ENCODE measurements around the gene EVA1A. TPM values are rescaled to one million over a fixed set of nuclear protein-coding genes. Genes with fewer than 3 reads are reported as not detected.
A peak's percentile ranks its signal among the peaks of the same experiment; 100 is the strongest.

Gene EVA1A
- total RNA-seq, 8 experiments from 2014 or later = 0.36 to 9.0 (median 3.8) TPM

DNA sequence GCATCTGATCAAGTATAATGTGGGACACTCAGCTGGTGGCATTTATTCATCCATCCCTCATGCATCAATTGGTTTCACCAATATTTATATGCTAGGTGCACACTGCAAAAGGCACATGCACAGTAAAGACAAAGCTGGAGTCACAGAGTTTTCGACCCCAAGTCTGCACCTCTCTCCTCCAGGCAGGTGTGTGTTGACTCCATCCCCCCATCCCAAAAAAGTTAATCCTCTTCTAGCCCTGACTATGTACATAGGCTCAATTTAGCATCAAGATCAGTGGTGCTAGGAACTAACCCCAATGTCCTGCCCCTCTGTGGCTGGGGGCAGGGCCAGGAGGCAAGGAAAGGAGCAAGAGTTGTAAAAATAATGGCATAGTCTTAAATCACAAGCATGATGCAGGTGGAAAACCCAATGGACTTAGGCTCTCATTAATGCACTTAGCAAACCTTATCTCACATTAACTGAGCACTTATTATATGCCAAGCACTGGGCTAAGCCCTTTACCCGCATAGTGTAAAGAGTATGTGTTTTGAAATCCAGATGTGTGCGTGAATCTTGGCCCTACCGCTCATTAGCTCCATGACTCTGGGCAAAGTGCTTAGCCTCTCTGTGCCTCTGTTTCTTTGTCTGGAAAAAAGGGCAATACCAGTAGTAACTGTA is 3.1 kb downstream of the EVA1A start:
- no peak overlapping the region for H3K4me3 ChIP-seq
- ATAC-seq (replicated peaks in 6 of 8) = no peak
- peaks cover 10 to 18% of the 10 kb centered on the region in 2 donors for H3K4me1 ChIP-seq (replicated peaks in 1 of 2)
- in situ Hi-C loops (cut with MboI; ENCODE audit: low pct_unique_long_range_greater_than_20kb in 2 of 9, low sequenced_read_pairs in 9 of 9, unreplicated experiment in 9 of 9) = no loop called here
- WGBS, 10 experiments = 93 to 100% (median 100%) methylated on average over 1 to 4 of the region's 4 CpGs; no CpG with 5 or more reads in 4 of the 10 experiments
- H3K27ac ChIP-seq = no peak overlapping the region

DNA sequence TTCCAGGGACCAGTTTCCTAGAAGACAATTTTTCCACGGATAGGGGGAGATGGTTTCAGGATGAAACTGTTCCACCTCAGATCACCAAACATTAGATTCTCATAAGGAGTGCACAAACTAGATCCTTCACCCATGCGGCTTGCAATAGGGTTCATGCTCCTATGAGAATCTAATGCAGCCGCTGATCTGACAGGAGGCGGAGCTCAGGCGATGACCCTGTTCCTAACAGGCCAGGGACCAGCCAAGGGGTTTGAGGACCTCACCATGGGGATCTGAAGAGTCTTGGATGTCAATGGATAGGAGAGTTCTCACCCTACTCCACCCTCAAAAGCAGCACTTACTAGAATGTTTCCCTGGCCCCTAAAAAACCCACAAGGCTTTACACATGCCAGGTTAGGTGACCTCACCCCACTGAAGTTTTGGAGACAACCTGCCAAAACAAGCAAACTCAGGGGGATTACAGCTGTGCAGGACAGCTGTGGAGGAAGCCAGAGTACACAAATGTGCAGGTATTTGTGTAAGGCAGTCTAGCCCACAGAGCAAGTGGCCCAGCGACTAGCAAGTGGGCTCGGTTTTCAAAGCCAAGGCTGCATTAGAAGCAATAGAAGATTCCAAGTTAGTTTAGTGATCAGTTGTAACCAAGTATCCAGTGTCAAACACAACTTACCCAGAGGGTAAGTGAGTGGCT is 3.9 kb downstream of the EVA1A start:
- in situ Hi-C loops (cut with MboI; ENCODE audit: low pct_unique_long_range_greater_than_20kb in 2 of 9, low sequenced_read_pairs in 9 of 9, unreplicated experiment in 9 of 9) = no loop called here
- 80 to 100% (median 91%) methylated on average over 2 to 7 of the region's 7 CpGs; no CpG with 5 or more reads in 2 of the 10 experiments for WGBS, 10 experiments

DNA sequence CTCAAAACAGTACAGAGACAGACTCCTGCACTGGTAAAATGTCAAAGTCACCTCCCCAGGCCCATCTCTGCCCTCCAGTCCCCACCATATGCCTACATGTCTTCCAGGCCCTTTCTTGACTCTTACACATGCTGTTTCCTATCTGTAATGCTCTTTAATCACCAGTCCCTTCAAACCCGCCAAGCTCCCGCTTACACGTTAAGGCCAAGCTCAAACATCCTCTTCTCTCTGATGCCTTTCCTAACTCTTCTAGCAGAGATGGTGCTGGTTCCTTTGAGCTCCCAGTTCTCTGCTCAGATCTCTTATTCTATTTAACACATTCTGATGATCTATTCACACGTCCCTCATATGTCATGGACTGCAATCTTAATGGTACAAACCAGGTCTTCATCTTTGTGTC is 5.0 kb downstream of the EVA1A start:
- WGBS, 10 experiments = 50 to 100% (median 84%) methylated on average over 2 to 4 of the region's 4 CpGs; no CpG with 5 or more reads in 4 of the 10 experiments
- in situ Hi-C loops (cut with MboI; ENCODE audit: low pct_unique_long_range_greater_than_20kb in 2 of 9, low sequenced_read_pairs in 9 of 9, unreplicated experiment in 9 of 9) = no loop called here
- Histone ChIP-seq H3K4me3 (no peak overlapping the region), H3K4me1 (replicated peaks in 1 of 2) (peaks cover 0 to 11% of the 10 kb centered on the region in 2 donors), H3K27ac (no peak overlapping the region)
- no peak for ATAC-seq (replicated peaks in 6 of 8)

More for the DNA sequence above, 3.9 kb downstream of the EVA1A start:
- no peak overlapping the region for H3K4me3 ChIP-seq
- ATAC-seq (replicated peaks in 6 of 8) = no peak
- H3K4me1 ChIP-seq (replicated peaks in 1 of 2) = peaks cover 7 to 18% of the 10 kb centered on the region in 2 donors
- no peak overlapping the region for H3K27ac ChIP-seq

DNA sequence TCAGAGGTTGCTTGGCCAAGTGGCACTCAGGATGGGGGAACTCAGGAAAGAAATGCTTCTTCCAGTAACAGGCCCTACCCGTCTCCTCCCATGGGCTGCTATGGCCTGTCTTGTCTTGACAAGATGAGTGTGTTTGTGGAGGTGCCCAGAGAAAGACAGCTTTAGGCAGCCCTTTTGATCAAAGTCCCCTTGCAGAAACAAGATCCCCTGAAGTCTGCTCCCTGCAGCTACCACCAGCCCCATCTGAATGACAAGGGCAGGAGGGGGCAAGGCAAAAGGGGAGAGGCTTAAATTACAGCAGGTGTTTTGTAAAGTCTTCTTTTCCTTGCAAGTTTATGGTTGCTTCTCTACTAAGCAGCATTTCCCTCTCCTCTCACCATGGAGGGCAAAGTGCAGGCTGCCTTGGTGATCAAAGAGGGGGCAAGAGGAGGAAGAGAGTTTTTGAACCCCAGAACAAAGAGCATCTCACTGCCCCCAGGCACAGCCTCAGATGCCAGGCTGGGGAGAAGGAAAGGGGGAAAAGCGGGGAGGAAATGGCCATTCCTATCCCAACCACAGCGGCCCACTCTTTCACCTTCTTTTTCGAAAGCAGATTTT is 6.7 kb downstream of the EVA1A start:
- Histone ChIP-seq H3K4me3 (no peak overlapping the region), H3K27ac (no peak overlapping the region), H3K4me1 (replicated peaks in 1 of 2) (peaks cover 0 to 9% of the 10 kb centered on the region in 2 donors)
- ATAC-seq (replicated peaks in 6 of 8) = no peak
- WGBS, 10 experiments = 71 to 100% (median 80%) methylated on average over 1 to 3 of the region's 4 CpGs; no CpG with 5 or more reads in 6 of the 10 experiments
- in situ Hi-C loops (cut with MboI; ENCODE audit: low pct_unique_long_range_greater_than_20kb in 2 of 9, low sequenced_read_pairs in 9 of 9, unreplicated experiment in 9 of 9) = no loop called here

DNA sequence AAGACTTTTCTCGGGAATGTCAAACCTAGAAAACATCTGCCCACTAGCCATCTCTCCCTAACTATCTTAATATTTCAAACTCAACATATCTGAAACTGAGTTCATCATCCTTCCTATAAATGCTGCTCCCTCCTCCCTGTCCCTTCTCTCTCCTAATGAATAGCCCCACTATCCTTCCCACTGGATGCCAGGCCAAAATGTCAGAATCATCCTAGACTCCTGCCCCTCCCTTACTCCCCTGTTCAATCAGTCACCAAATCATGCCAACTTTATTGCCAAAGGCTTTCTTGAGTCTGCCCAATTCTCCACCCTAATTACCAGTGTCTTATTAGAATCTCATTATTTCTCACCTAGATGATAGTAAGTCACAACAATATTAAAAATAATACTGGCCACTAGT is 8.5 kb downstream of the EVA1A start:
- no peak overlapping the region for H3K27ac ChIP-seq
- peaks cover 0 to 9% of the 10 kb centered on the region in 2 donors for H3K4me1 ChIP-seq (replicated peaks in 1 of 2)
- in situ Hi-C loops (cut with MboI; ENCODE audit: low pct_unique_long_range_greater_than_20kb in 2 of 9, low sequenced_read_pairs in 9 of 9, unreplicated experiment in 9 of 9) = no loop called here
- H3K4me3 ChIP-seq = no peak overlapping the region
- WGBS, 10 experiments = 22 to 100% (median 76%) methylated on average over 1 of the region's 1 CpG; no CpG with 5 or more reads in 2 of the 10 experiments
- ATAC-seq (replicated peaks in 6 of 8) = no peak

DNA sequence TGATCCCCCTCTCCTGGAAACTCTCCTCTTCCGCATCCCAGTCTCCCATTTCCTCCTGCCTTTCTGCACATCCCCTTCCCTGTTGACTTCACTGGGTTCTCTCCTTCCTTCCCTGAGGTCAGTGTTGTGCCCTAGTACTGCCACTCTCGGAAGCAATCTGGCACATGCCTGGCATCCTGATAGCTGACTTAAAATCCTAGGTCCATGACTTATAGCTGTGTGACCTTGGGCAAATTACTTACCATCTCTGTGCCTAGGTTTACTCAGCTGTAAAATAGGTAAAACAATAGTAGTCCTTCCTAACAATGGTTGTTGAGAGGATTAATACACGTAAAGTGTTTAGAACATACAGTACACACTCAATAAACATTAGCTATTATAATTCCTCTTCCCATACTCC is 9.3 kb downstream of the EVA1A start:
- Histone ChIP-seq H3K4me3 (no peak overlapping the region), H3K4me1 (replicated peaks in 1 of 2) (peaks cover 0 to 10% of the 10 kb centered on the region in 2 donors), H3K27ac (no peak overlapping the region)
- ATAC-seq (replicated peaks in 6 of 8) = no peak
- WGBS, 10 experiments = 67 to 100% (median 100%) methylated on average over 1 to 3 of the region's 3 CpGs; no CpG with 5 or more reads in 1 of the 10 experiments
- in situ Hi-C loops (cut with MboI; ENCODE audit: low pct_unique_long_range_greater_than_20kb in 2 of 9, low sequenced_read_pairs in 9 of 9, unreplicated experiment in 9 of 9) = no loop called here

DNA sequence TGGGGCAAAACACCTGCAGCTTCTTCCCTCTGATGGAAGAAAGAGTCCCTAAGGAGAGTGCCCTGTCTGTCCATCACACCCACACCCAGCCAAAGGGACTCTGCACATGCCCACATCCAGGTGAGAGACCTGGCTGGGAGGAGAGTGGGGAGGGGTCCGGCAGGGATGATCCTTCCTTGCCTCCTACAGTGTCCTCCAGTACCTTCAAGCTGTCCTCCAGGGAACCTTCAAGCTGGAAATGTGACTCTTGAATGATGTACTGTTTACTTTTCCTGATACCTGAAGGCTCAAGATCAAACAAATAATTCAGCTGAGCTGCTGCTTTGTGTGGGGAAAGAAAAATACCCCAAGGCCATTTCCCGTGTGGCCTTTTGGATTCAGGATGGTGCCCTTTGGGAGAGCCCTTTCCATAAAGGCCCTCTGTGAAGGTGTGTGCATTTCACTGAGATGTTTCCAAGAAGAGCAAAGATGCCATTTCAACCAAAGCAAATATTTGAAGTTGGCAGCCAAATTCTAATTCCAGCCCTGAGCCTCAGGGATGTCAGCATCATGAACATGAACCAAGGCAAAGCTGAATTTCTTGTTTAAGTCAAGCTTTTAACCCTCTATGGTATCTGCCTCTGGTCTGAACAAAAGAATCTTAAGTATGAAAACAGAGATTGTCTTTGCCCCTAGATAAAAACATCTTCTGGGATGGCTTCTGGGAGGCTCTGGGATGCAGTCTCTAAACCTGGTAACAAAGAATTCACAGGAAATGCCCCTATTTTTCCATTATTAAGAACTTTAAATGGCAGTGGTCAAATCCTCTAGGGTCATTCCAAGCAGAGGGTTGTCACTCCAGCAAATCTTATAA is 11.1 kb downstream of the EVA1A start:
- WGBS, 10 experiments = 100% methylated on average over 1 of the region's 2 CpGs; no CpG with 5 or more reads in 8 of the 10 experiments
- no peak for ATAC-seq (replicated peaks in 6 of 8)
- in situ Hi-C loops (cut with MboI; ENCODE audit: low pct_unique_long_range_greater_than_20kb in 2 of 9, low sequenced_read_pairs in 9 of 9, unreplicated experiment in 9 of 9) = no loop called here

DNA sequence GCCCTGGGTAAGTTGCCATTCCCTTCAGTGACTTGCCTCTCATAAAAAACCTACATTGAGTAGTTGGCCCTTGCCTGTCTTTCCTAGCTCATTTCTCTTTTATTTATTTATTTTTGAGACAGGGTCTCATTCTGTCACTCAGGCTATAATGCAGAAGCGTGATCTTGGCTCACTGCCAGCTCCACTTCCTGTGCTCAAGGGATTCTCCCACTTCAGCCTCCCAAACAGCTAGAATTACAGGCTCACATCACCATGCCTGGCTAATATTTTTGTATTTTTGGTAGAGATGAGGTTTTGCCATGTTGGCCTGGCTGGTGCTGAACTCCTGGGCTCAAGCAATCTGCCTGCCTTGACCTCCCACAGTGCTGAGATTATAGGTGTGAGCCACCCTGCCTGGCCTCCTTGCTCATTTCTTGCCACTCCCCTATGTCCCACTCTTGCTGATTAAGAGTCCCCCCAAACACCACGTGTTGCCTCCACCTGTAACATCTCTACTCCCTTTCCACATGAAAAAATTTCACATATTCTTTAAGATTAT is 12.6 kb downstream of the EVA1A start:
- peak in 2 of 8 experiments; percentile 9 to 11 for ATAC-seq (replicated peaks in 6 of 8)

More for the DNA sequence above, 11.1 kb downstream of the EVA1A start:
- Histone ChIP-seq H3K27ac (no peak overlapping the region), H3K4me3 (no peak overlapping the region), H3K4me1 (replicated peaks in 1 of 2) (peaks cover 4 to 6% of the 10 kb centered on the region in 2 donors)

DNA sequence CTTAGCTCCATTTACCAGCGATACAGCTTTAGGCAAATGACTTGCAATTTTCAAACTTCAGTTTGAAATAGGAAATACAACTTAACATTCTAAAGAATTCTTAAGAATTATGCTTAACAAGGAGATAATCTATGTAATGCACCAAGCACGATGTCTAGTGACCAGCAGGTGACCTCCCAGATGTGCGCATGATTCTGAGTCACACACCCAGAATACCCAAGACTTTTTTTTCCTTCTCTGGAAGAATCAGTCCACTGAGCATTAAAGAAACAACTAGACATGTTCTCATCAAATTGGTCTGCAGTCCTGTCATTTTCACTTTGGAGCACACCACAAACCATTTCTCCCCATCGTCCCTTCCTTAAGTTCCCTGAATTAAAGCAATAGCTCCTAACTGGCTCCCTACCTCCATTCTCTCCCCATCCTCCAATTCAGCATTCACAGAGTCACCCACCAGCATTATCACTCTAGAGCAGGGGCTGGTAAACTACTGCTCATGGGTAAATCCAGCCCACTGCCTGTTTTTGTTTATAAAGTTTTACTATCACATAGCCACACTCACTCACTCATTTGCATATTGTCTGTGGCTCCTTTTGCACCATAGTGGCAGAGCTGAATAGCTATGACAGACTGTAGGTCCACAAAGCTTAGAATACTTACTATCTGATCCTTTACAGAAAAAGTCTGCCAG is 13.2 kb downstream of the EVA1A start:
- peaks cover 4 to 6% of the 10 kb centered on the region in 2 donors for H3K4me1 ChIP-seq (replicated peaks in 1 of 2)
- peak overlapping the region in 1 of 2 donors; percentile 22 for H3K27ac ChIP-seq
- peak; percentile 66 to 94 (median 86) for ATAC-seq (replicated peaks in 6 of 8)
- WGBS, 10 experiments = 29 to 100% (median 82%) methylated on average over 1 to 4 of the region's 4 CpGs; no CpG with 5 or more reads in 6 of the 10 experiments
- H3K4me3 ChIP-seq = no peak overlapping the region
- in situ Hi-C loops (cut with MboI; ENCODE audit: low pct_unique_long_range_greater_than_20kb in 2 of 9, low sequenced_read_pairs in 9 of 9, unreplicated experiment in 9 of 9) = no loop called here

More for the DNA sequence above, 12.6 kb downstream of the EVA1A start:
- Histone ChIP-seq H3K4me1 (replicated peaks in 1 of 2) (peaks cover 4 to 6% of the 10 kb centered on the region in 2 donors), H3K27ac (no peak overlapping the region), H3K4me3 (no peak overlapping the region)
- WGBS, 10 experiments = 0 to 100% (median 88%) methylated on average over 1 to 2 of the region's 2 CpGs; no CpG with 5 or more reads in 2 of the 10 experiments
- in situ Hi-C loops (cut with MboI; ENCODE audit: low pct_unique_long_range_greater_than_20kb in 2 of 9, low sequenced_read_pairs in 9 of 9, unreplicated experiment in 9 of 9) = no loop called here

DNA sequence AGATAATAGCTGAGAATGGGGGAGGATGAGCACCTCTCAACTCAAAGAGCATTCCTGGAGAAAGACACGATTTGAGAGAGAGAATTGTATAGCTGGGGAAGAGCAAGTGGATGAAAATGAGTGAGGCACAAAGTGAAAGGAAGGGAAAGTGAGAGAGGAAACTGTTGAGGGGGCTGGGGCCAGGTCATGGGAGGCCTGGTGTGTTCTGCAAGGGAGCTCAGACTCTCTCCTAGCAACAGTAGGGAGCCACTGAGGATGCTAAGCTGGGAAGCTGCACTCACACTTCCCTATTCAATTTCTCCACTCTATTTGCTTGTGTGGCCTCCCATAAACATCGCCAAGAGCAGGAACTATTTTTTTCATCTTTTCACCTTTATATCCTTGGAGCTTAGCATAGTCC is 14.8 kb downstream of the EVA1A start:
- in situ Hi-C loops (cut with MboI; ENCODE audit: low pct_unique_long_range_greater_than_20kb in 2 of 9, low sequenced_read_pairs in 9 of 9, unreplicated experiment in 9 of 9) = no loop called here
- 0 to 100% (median 70%) methylated on average over 1 to 2 of the region's 2 CpGs; no CpG with 5 or more reads in 2 of the 10 experiments for WGBS, 10 experiments
- H3K27ac ChIP-seq = no peak overlapping the region
- H3K4me1 ChIP-seq (replicated peaks in 1 of 2) = peaks cover 4 to 6% of the 10 kb centered on the region in 2 donors
- ATAC-seq (replicated peaks in 6 of 8) = peak in 5 of 8 experiments; percentile 54 to 79 (median 58)
- H3K4me3 ChIP-seq = no peak overlapping the region

DNA sequence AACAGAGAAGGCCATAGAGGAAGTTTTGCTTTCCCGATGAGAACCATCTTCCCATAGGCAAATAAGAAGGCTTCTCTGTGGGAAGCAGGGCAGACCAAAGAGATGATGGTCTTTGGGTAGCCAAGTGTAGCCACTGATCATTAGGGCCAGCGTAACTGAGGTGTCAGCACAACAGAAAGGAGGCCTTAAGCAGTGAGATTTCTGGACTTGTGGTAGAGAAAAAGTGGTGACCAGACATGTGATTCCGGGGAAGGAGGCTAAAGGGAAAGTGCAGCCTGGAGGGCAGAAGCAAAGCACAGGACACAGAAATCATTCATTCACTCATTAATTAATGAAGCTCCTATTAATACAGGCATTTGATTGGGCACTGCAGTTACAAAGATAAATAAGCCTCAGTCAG is 15.4 kb downstream of the EVA1A start:
- Histone ChIP-seq H3K4me3 (no peak overlapping the region), H3K27ac (no peak overlapping the region), H3K4me1 (replicated peaks in 1 of 2) (peaks cover 4 to 6% of the 10 kb centered on the region in 2 donors)
- WGBS, 10 experiments = 57 to 100% (median 90%) methylated on average over 1 to 3 of the region's 3 CpGs; no CpG with 5 or more reads in 1 of the 10 experiments
- no peak for ATAC-seq (replicated peaks in 6 of 8)
- in situ Hi-C loops (cut with MboI; ENCODE audit: low pct_unique_long_range_greater_than_20kb in 2 of 9, low sequenced_read_pairs in 9 of 9, unreplicated experiment in 9 of 9) = no loop called here

DNA sequence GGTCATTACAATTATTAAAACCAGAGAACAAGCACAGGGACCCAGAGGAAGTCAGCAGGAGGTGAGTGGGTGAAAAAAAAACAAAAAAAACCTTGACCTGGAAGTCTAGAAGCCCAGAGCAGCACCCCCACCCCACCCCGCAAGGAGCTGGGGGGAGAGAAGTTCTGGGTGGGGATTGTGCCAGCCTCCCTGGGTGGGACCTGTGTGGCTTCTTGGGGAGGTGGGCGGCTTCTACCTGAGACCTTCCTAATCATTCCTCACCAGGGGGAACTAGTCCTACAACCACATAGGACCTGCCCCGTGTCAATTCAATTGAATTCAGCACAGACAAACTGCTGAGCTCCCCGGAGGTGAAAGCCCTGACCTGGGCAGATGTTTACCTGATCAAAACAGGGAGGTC is 17.3 kb downstream of the EVA1A start:
- Histone ChIP-seq H3K4me1 (replicated peaks in 1 of 2) (peaks cover 4 to 6% of the 10 kb centered on the region in 2 donors), H3K27ac (no peak overlapping the region), H3K4me3 (no peak overlapping the region)
- no peak for ATAC-seq (replicated peaks in 6 of 8)
- in situ Hi-C loops (cut with MboI; ENCODE audit: low pct_unique_long_range_greater_than_20kb in 2 of 9, low sequenced_read_pairs in 9 of 9, unreplicated experiment in 9 of 9) = no loop called here
- WGBS, 10 experiments = 86 to 100% (median 88%) methylated on average over 1 to 4 of the region's 4 CpGs; no CpG with 5 or more reads in 5 of the 10 experiments
